HG03457 (cell line): ENCODE results near the gene ACSL5.
"Not testable (repeated sequence)": the region's sequence is repeated elsewhere in the genome, so short reads cannot be mapped to it uniquely, and the experiment has no call there.

Experiments
- ATAC-seq: cut with Tn5 transposase; IDR thresholded peaks from one replicate; pipeline ENCODE4 v1.9.1; 2021; ENCODE audit warnings: moderate number of reproducible peaks; ENCODE audit not compliant: unreplicated experiment

Gene ACSL5

DNA sequence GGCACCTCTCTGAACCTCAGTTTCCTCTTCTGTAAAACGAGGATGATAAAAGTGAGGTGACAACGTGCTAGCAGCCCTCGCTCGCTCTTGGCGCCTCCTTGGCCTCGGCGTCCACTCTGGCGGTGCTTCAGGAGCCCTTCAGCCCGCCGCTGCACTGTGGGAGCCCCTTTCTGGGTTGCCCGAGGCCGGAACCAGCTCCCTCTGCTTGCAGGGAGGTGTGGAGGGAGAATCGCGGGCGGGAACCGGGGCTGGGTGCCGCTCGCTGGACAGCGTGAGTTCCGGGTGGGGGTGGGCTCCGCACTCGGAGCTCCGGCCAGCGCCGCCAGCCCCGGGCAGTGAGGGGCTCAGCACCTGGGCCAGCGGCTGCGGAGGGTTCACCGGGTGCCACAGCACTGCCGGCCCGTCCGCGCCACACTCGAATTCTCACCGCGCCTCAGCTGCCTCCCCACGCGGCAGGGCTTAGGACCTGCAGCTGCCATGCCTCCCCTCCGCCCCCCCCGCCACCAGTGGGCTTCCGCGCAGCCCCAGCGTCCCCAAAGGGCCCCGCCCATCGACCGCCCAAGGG, 24.3 kb upstream of the ACSL5 start:
- no peak for ATAC-seq

DNA sequence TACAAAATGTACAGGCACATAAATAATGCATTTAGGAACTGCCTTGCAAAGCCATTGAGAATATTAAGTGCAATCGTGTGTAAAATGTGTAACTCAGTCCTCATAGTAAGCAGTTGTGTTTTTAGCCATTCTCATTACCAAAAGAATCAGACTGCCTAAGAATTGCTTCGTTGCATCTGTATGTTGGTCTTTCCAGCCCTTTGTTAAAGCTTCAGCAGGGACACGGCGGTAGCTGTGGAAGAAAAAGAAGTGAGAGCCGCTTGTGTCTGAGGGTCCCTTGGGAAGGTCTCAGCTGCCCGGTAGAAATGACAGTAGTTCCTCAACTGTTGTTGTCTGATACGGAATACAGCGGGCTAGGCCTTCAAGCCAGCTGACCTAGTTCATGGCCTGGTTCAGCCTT, 22.8 kb upstream of the ACSL5 start:
- ATAC-seq: no peak

DNA sequence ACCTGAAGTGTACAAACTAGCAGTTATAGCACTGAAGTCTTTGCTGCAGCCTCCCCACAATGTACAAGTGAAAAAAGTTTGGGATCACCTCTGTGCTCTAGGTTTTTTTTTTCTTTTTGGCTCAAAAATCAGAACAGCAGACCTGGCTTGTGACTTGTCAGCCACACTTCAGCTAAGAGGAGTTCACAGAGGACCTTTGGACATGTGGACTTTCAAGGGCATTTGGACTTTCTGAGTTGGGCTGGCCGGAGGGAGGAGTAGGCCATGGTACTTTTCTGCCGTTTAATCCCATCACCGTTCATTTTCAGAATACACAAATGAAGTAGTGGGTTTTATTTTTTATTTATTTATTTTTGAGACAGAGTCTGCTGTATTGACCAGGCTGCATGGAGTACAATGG, 21.9 kb upstream of the ACSL5 start:
- no peak for ATAC-seq

DNA sequence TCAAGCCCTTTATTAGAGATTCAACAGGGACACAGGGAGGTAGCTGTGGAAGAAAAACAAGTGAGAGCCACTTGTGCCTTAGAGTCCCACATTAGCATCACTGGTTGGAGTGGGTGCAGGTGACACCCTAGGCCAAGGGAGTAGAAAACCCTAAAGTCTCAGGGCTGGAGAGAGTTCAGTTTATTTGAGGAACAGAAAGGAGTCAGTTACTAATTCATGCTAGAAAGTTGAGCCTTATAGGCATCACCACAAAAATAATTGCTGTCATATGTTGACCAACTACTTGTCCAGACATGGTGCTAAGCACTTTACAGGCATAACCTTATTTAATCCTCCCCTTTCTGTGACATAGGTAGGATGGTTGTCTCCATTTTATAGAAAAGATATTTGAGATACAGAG, 20.9 kb upstream of the ACSL5 start:
- ATAC-seq: no peak

DNA sequence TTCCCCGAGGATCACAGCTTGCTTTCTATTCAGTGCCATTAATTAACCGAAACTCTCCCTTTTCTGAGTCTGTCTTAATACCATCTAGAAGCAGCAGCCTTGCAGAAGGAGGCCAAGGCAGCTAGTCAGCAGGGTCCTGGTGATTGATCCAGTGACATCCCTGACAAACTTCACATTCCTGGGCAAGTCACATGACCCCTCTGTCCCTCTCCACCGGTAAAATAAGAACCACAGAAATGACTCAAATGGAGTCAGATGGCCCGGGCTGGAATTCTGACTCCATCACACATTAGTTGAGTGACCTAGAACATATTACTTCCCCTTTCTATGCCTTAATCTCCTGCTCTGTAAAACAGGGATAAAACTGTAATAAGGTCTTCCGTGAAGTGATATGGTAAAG, 17.2 kb upstream of the ACSL5 start:
- ATAC-seq: no peak

DNA sequence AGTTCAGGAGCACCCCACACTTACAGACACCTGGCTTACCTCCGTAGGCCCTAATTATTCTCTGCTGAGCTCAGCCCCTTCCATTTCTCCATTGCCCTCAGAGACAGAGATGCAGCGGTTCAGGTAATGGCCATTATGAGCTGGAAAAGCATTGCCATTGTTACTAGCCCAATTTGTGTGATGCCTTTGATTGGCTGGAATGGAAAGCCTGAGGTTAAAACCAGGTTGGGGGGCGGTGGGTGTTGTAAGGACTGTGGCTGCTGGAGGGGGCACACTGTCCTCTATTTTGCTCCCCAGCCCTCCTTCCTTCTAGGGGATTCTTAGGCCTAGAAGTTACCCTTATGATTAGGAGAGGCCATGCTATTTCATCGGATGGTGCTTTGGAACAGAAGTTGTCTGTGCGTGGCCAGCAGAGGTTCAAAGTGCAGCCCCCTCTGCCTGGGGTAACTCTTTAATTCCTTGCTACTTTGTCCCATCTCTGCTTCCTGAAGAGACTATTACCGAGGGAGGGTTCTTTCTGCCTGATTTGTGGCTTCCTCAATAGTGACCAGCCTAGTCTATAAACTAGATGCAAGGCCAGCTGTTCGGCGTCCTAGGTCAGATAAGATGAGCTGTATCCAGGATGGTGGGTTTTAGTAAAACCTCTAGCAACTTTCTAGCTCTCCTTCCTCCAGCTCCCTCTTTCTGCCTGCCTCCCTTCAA, 14.2 kb upstream of the ACSL5 start:
- ATAC-seq: no peak

DNA sequence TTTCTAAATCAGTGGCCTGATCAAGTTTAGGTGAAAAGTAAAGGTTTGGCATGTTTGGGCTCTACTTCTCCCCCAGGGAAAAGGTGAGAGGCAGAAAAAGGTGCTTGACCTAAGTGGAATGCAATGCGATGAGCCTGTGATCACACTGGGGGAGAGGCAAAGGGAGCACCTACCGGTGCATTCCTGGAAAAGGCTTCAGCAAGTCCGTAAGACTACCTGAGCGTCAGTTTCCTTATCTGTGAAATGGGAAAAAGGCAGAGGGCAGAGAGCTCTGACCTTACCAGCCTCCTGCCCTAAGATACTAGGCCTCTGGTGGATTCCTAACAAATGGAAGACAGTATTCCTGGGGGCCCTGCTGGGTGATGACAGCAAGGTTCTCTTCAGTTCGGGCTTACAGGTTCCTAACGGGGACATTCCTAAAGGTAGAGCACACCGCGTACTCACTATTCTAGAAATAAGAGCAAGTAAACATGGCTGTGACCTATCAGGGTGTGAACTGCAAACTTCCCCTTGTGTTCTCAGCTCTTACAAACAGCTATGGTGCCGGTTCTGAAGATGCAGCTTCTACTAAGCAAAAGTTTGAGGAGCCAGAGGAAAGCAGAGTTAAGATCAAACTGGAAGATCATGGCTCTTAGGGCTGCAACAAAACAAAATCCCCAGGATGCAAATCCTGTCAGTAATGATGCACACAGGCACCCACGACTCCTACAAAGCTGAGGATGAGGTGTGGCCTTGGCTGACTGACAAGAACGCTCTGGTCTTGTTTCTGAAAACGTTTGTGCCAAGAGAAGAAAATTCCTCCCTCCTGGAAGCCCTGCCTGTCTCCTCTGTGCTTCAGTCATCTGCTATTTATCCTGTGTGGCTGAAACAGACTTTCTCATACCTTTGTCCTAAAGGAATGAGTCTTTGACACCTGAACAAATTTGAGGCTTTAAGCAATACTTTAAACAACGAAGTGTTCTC, 13.3 kb upstream of the ACSL5 start:
- no peak for ATAC-seq

DNA sequence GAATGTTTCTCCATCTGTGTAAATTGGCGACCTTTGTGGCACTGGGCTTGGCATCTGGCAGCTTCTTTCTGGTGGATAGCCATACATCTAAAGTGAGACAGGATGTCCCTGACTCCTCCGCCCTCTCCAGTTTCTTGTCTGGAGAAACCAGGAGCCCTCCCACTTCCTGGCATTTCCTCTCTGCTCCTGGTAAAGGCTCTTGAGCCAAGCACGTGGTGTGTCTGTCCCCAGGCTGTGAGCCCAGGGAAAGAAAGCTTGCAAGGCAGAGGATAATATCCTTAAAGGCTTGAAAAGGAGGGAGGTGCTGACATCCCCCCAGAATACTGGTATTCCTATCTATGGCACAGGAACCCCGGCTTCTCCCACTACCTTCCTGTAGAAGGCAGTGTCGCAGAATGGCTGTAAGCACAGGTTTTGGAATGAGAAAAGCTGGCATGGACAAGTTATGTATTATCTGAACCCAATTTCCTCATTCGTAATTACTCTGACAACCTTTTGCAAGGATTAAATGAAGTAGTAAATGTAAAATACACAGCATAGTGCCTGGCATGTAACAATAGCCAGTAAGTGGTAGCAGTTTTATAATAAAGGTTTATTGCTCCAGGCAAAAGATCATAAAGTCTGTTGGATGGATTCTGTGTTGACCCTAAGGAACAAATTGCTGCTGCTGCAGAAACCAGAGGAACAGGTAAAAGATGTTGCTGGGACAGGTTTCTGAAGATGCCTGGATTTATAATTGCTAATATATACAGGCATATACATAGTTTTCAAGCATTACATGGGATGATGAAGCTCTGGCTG, 11.8 kb upstream of the ACSL5 start:
- ATAC-seq: no peak

DNA sequence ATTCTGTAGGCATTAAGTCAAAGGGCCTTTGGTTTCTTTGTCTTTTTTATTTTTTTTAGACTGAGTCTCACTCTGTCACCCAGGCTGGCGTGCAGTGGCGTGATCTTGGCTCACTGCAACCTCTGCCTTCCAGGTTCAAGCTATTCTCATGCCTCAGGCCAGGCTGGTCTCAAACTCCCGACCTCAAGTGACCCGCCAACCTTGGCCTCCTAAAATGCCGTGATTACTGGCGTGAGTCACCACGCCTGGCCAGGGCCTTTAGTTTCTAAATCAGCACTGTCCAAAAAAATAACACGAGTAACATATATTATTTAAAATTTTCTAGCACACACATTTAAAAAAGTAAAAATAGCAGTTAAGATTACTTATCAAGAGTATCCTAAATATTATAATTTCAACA, 11.1 kb upstream of the ACSL5 start:
- no peak for ATAC-seq

DNA sequence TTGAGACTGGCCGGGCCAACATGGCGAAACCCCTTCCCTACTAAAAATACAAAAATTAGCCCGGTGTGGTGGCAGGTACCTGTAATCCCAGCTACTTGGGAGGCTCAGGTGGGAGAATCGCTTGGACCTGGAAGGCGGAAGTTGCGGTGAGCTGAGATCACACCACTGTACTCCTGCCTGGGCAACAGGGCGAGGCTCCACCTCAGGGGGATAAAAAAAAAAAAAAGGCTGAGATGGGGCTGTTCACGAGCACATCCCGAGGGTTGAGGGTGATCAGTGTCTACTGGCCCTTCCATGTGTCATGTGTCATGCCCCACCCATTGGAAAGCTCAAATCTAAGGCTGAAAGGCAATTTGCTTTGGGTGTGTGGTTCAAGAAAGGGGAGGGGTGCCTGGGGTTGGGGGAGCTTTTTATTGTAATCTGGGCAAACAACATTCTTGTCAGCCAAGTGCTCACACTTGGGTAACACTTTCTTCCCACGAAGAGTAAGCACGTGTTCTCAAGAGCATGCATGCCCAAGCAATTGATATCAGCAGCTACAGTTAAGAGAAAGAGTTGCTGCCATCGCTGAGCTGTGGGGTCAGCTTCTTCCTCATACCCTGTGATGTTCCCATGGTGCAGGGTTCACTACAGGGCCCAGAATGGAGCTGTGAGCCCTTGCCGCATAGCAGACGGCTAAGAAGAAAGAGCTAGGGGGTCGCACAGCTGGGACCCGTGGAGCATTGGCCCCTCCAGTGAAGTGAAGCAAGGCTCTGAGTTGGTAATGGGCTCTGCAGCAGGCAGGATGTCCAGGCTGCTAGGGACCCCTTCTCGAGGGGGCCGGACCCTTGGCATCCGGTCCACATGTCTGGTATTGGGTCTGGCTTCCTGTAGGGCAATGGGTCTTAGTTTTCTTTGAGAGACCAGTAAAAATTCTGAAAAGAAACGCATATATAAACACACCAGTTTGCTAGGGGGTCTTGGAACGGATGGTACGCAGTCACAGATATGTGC, 9.9 kb upstream of the ACSL5 start:
- no peak for ATAC-seq

DNA sequence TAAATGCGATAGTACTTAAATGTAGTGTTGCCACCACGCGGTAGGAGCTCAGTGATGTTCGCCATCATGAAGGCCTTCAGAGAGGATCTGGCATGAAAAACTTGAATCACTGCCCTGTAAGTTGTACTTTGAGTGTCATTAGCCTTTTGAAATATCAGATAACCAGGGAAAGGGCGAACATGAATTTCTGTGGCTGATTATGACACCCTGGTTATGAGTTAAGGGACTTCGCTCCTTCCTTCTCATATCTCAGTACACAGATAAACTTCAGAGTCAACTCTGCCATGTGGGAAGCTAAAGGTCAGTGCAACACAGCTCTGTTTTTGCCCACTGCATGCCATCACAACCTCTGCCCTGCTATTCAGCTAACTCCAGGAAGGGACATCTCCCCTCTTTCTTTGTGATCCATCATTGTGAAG, 8.9 kb upstream of the ACSL5 start:
- ATAC-seq: no peak

DNA sequence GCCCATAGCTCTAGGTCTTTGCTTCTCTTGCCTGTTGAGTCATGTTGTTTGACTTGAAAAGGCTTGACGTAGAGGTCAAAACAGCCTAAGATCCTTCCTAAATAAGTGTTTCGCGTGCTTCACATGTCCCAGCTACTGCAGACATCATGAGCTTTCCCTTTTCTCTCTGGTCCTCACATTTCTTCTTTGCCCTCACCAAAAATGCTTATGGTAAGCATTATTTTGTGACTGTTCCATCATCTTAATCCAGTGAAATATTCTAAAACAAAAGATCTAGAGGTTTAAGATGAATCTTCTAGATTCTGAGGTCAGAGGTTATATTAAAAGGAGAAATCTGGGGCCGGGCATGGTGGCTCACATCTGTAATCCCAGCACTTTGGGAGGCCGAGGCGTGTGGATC, 8.5 kb upstream of the ACSL5 start:
- no peak for ATAC-seq

DNA sequence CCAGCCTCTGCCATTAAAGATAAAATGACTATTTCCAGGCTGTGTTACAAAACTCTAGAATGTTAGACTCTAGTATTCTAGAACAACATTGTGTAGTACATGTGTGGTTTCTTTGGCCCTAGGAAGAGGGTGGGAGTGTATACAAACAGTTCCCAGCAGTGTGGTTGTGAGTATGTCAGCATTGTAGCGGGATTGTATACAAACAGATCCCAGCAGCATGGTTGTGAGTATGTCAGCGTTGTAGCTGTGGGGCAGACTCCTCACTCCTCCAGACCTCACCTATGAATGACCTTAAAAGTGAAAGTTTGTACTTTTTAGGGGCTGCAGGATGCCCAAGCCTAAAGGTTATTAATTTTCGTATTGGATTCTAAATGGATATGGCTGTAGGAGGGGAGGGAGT, 6.9 kb upstream of the ACSL5 start:
- no peak for ATAC-seq

DNA sequence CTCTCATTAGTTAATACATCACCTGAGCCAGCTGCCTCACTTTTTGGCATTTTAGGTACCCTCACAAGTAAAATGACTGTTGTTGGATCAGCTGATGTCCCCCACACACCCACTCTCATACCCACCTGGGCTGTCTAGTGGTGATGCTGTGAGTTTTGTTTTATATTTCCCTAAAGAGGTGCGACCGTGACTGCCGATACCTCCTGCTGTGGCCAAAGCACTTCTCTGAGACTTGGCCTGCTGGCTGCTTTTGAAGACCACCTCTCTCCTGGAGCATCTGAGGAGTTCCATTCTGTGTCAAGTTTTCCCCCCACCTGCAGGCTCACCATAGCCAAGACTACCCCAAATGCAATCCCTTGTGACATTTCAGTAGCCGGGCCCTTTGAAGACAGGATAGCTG, 6.4 kb upstream of the ACSL5 start:
- ATAC-seq: no peak

DNA sequence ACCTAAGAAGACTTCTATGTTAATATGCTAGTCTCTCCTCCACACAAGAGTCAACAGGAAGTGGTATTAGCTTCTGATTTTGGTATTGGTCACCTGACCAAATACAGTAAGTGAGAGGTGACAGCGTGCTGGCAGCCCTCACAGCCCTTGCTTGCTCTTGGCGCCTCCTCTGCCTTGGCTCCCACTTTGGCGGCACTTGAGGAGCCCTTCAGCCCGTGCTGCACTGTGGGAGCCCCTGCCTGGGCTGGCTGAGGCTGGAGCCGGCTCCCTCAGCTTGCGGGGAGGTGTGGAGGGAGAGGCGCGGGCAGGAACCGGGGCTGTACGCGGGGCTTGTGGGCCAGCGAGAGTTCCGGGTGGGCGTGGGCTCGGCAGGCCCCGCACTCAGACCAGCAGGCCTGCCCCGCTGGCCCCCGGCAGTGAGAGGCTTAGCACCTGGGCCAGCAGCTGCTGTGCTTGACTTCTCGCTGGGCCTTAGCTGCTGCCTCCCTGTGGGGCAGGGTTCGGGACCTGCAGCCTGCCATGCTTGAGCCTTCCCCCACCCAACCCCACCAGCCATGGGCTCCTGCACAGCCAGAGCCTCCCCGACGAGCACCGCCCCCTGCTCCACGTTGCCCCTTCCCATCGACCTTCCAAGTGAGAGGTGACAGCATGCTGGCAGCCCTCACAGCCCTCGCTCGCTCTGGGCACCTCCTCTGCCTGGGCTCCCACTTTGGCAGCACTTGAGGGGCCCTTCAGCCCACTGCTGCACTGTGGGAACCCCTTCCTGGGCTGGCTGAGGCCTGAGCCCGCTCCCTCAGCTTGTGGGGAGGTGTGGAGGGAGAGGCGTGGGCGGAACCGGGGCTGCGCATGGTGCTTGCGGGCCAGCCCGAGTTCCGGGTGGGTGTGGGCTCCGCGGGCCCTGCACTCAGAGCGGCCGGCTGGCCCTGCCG, 4.2 kb upstream of the ACSL5 start:
- ATAC-seq: peak; percentile 88

DNA sequence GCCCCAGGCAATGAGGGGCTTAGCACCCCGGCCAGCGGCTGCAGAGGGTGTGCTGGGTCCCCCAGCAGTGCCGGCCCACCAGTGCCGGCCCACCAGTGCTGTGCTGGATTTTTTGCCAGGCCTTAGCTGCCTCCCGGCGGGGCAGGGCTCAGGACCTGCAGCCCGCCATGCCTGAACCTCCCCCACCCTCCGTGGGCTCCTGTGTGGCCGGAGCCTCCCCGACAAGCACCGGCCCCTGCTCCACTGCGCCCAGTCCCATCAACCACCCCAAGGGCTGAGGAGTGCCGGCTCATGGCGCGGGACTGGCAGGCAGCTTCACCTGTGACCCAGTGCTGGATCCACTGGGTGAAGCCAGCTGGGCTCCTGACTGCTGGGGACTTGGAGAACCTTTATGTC, 3.5 kb upstream of the ACSL5 start:
- no peak for ATAC-seq

DNA sequence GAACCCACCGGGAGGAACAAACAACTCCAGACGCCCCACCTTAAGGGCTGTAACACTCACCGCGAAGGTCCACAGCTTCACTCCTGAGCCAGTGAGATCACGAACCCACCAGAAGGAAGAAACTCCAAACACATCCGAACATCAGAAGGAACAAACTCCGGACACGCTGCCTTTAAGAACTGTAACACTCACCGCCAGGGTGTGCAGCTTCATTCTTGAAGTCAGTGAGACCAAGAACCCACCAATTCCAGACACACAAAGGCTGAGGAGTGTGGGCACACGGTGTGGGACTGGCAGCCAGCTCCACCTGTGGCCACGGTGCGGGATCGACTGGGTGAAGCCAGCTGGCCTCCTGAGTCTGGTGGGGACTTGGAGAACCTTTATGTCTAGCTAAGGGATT, 2.6 kb upstream of the ACSL5 start:
- not testable (repeated sequence) for ATAC-seq

DNA sequence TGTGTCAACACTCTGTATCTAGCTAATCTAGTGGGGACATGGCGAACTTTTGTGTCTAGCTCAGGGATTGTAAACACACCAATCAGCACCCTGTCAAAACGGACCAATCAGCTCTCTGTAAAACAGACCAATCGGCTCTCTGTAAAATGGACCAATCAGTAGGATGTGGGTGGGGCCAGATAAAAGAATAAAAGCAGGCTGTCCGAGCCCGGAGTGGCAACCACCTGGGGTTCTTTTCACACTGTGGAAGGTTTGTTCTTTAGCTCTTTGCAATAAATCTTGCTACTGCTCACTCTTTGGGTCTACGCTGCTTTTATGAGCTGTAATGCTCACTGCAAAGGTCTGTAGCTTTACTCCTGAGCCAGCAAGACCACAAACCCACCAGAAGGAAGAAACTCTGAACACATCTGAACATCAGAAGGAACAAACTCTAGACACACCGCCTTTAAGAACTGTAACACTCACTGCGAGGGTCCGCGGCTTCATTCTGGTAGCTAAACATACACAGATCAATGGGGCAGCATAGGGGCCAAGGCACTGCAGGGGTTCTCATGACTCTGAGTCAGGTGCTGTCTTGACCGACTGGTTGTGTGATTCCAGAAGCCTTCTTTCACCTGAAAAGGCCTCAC, 1.6 kb upstream of the ACSL5 start:
- ATAC-seq: not testable (repeated sequence)
